RWPE1 (cell line): Measurements from ENCODE around the gene ZDHHC18.

Experiments
- CTCF ChIA-PET: fragments of 350-600 bp; sonication (Branson Sonifier 250); formaldehyde crosslinking; extraction: SDS; loops from one replicate; lab custom pipeline; 2021; lab: Yijun Ruan, JAX
- POLR2A ChIA-PET: fragments of 400-600 bp; formaldehyde crosslinking; extraction: SDS; loops from one replicate; lab custom pipeline; 2020; ENCODE audit warnings: antibody characterized with exemption; ENCODE audit not compliant: low non-redundant PET; lab: Yijun Ruan, JAX
- DNase-seq: peaks from one replicate; pipeline ENCODE4 v3.0.0; 2012; ENCODE audit warnings: low spot score
- H3K27ac ChIP-seq: fragments of 450-650 bp; 2 replicates; pipeline ENCODE4 v1.5.1; 2017
- TF ChIP-seq, protein P1 (sequence below): fragments of 450-650 bp; conservative IDR thresholded peaks from 2 replicates; pipeline ENCODE4 v1.5.1; 2017; ENCODE audit warnings: low read depth, mild to moderate bottlenecking

The ZDHHC18 gene

DNA sequence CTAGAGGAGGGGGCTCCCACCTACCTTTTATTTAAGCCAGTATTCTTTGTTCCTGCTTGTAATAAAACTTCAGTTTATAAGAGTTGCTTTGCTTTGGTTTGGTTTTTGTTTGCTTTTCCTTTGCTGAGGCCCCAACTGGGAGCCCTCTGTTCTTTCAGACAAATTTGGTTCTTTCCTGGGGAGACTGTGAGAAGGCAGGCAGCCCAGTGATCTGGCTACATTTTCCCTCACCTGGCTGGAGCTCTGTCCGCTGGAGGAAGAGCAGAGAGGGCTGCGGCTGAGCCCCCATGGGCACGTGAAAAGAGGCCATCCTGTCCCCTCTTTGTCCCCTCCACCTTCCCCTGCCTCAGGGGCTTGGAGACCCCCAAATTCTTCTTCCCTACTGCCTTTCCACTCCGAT is 29.1 kb downstream of the ZDHHC18 start:
- DNase-seq = no peak
- TF ChIP-seq, protein P1, sequence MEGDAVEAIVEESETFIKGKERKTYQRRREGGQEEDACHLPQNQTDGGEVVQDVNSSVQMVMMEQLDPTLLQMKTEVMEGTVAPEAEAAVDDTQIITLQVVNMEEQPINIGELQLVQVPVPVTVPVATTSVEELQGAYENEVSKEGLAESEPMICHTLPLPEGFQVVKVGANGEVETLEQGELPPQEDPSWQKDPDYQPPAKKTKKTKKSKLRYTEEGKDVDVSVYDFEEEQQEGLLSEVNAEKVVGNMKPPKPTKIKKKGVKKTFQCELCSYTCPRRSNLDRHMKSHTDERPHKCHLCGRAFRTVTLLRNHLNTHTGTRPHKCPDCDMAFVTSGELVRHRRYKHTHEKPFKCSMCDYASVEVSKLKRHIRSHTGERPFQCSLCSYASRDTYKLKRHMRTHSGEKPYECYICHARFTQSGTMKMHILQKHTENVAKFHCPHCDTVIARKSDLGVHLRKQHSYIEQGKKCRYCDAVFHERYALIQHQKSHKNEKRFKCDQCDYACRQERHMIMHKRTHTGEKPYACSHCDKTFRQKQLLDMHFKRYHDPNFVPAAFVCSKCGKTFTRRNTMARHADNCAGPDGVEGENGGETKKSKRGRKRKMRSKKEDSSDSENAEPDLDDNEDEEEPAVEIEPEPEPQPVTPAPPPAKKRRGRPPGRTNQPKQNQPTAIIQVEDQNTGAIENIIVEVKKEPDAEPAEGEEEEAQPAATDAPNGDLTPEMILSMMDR = no peak
- peak overlapping the region; percentile 100 for H3K27ac ChIP-seq
- ChIA-PET POLR2A (interaction anchor here (2.5 kb wide), 1 partner anchor 9 kb away, joined by 10 read pairs; no protein-coding TSS in a partner anchor), CTCF (interaction anchor here (0.6 kb wide), 2 partner anchors 53 to 63 kb away, joined by 3 read pairs; no protein-coding TSS in a partner anchor)

DNA sequence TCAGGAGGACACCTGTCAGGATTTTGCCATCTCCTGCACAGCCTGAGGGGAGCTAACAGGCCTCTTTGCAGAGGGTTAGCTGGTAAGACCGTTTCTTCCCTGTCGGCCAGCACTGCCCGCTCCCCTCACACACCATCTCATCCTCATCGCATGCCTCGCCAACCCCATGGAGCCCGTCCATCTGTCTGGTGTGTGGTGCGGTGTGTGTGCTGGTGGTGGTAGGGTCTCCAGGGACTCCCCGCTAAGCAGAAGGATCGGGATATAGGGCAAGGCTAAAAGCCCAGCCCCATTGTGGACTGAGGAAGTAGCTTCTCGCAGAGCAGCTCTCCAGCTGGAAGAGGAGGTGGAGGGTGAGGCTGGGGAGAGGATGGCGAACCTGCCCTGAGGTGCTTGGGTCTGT is 29.7 kb downstream of the ZDHHC18 start:
- no peak for DNase-seq
- ChIA-PET CTCF (interaction anchor here (0.6 kb wide), 2 partner anchors 53 to 62 kb away, joined by 3 read pairs; no protein-coding TSS in a partner anchor), POLR2A (interaction anchor here (2.5 kb wide), 1 partner anchor 9 kb away, joined by 10 read pairs; no protein-coding TSS in a partner anchor)
- peak overlapping the region; percentile 100 for H3K27ac ChIP-seq
- TF ChIP-seq, protein P1 = no peak

DNA sequence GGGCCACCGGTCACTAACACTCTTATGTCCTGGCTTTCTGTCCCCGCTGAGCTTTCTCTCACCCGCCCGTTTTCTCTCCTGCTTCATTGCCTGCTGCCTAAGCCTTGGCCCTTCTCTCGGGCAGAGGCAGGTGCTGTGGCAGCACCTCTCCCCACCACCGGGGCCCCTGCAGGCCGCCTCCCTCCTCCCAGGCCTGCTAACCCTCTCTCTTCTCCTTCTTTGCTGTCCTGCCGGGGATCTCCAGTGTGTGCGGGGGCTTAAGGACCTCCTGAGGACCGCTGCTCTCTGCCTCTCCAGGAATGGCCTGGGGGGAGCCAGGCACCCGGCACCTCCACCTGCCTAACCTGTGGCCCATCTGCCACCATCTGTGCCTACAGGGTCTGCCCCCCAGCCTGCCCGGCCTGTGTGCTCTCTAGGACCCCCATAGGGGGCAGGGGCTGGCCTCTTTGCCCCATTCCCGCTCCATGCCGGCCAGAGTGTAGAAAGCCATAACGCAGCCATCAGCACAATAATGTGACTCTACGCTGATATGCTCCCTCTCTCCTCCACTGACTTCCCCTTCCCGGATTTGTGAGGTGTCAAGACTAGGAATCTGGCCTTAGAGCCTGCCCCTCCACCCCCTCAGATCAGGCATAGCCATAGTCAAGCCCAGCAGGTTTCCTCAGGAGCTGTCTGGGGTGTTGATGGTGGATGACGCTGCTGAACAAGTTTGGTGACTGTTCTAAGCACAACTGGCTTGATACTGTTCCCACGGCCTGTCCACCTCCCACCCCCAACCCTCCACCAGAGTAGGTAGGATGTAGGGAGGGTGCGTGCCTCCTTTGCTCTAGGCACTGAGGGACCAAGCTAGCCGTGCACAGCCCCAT is 30.3 kb downstream of the ZDHHC18 start:
- POLR2A ChIA-PET = interaction anchor here (0.6 to 2.5 kb wide), 3 partner anchors 8 to 152 kb away, joined by 5 to 10 read pairs (median 5); no protein-coding TSS in a partner anchor
- TF ChIP-seq, protein P1 = no peak
- CTCF ChIA-PET = interaction anchor here (0.6 to 1.0 kb wide), 5 partner anchors 17 to 426 kb away, joined by 3 to 7 read pairs (median 3); no protein-coding TSS in a partner anchor
- peak overlapping the region; percentile 100 for H3K27ac ChIP-seq
- DNase-seq = no peak

DNA sequence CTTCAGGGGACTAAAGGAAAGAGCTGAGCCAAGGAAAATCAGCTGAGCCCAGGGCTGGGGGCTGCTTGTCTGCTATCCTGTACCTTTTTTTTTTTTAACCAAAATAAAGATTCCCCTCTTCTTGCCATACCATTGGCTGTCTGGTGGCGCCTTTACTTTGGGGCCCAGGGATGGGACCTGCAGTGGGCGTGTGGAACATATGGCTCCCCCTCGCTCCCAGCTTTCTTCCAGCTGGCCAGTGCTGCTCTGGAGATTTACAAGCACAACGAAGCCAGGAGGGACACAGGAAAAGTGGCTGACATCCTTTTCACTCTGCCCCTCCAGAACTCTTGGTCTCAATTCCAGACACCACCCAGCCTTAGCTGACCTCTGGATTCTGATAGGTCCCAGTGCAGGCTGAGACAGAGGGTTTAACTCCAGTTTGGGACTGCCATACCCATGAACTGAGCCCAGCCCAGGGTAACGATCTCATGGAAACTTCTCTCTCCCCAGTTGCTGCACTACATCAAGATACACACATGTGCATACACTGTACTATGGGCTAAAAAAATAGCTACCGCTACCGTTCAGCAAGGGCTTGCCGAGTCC is 31.1 kb downstream of the ZDHHC18 start:
- POLR2A ChIA-PET = interaction anchor here (0.6 kb wide), 2 partner anchors 10 to 153 kb away, joined by 5 read pairs; no protein-coding TSS in a partner anchor
- DNase-seq = no peak
- CTCF ChIA-PET = interaction anchor here (0.6 to 1.3 kb wide), 7 partner anchors 8 to 427 kb away, joined by 3 to 7 read pairs (median 5); no protein-coding TSS in a partner anchor
- TF ChIP-seq, protein P1 = no peak
- peak overlapping the region; percentile 100 for H3K27ac ChIP-seq

DNA sequence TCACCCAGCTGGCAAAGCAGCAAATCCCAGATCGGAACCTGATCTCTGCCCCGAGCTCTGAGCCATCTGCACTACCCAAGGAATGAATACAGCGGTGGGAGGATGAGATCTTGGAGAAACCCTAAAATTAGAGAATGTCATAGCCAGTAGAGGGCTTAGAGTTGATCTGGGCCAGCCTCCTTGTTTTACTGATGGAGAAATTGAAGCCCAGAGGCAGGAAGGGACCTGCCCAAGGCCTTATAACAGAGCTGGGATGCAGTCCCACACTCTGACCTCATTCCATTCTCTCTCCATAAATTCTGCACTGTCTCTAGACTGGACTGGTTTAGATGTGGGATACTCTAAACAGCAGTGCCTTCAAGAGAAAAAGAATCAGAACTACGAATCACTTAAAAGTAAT is 31.7 kb downstream of the ZDHHC18 start:
- H3K27ac ChIP-seq = peak overlapping the region; percentile 100
- TF ChIP-seq, protein P1 = no peak
- DNase-seq = no peak
- POLR2A ChIA-PET = no interaction called here
- CTCF ChIA-PET = interaction anchor here (1.2 to 1.3 kb wide), 2 partner anchors 9 to 29 kb away, joined by 5 read pairs; no protein-coding TSS in a partner anchor
